ENCODE data around the gene RC3H2. TPM values are rescaled to one million over a fixed set of nuclear protein-coding genes. Genes with fewer than 3 reads are reported as not detected.

RC3H2 gene
- total and polyA plus RNA-seq, 2 of the 8 experiments (the other 6 are each of a cell fraction or from before 2014, with no cell fraction given), result 11.2 to 38.4 TPM

- no peak within 1 kb of the TSS for H3K18ac ChIP-seq (ENCODE audit: extremely low read depth, low read length)
- H3K36me3 ChIP-seq (ENCODE audit: control insufficient read depth in 2 of 4, insufficient read depth in 4 of 4, low read length in 3 of 4), result no peaks in the 10 kb centered on the region
- no peak within 1 kb of the TSS for H4K5ac ChIP-seq (ENCODE audit: insufficient read length, low read depth, low read length)
- no peak within 1 kb of the TSS for H2BK20ac ChIP-seq (ENCODE audit: low read length)
- no peak within 1 kb of the TSS for H4K91ac ChIP-seq (replicated peaks; ENCODE audit: insufficient read length, low read length)
- H3K9ac ChIP-seq (replicated peaks in 1 of 4; ENCODE audit: extremely low read depth in 1 of 4, low read depth in 3 of 4, low read length in 3 of 4), result no peak within 1 kb of the TSS
- ChIA-PET POLR2A (ENCODE audit: partially characterized antibody) (no interaction called here), CTCF (ENCODE audit: partially characterized antibody) (no interaction called here)
- H3K9me3 ChIP-seq (ENCODE audit: insufficient read depth in 2 of 2, low read depth in 1 of 2, low read length in 1 of 2), result peaks cover 52 to 53% of the 10 kb centered on the region in 2 experiments
- no peak within 1 kb of the TSS for H3K27ac ChIP-seq (ENCODE audit: low read depth, low read length)
- no peak within 1 kb of the TSS for H2BK15ac ChIP-seq (ENCODE audit: low read length)
- no peaks in the 10 kb centered on the region for H3K79me1 ChIP-seq (ENCODE audit: low read depth, low read length)
- H2AFZ ChIP-seq (ENCODE audit: low read length), result no peak within 1 kb of the TSS
- no peak within 1 kb of the TSS for H2BK12ac ChIP-seq (ENCODE audit: low read depth, low read length)
- no peaks in the 10 kb centered on the region for H3K79me2 ChIP-seq (ENCODE audit: control insufficient read depth in 1 of 2, insufficient read depth in 2 of 2, low read length in 2 of 2)
- H3K27me3 ChIP-seq (replicated peaks in 1 of 4; ENCODE audit: control insufficient read depth in 3 of 4, extremely low read depth in 1 of 4, insufficient read depth in 3 of 4, low read length in 3 of 4), result no peaks in the 10 kb centered on the region
- H3K23ac ChIP-seq (ENCODE audit: insufficient read length), result no peak within 1 kb of the TSS
- no peak within 1 kb of the TSS for H2BK120ac ChIP-seq (replicated peaks; ENCODE audit: low read depth, low read length)
- TF ChIP-seq RBBP5 (IDR thresholded peaks at IDR 0.05; ENCODE audit: borderline replicate concordance, low read depth, low read length), result no peak
- TF ChIP-seq RXRA (IDR thresholded peaks at IDR 0.05; ENCODE audit: insufficient read depth, low read depth, low read length), result no peak
- H3K4ac ChIP-seq (replicated peaks; ENCODE audit: insufficient read length, low read depth, low read length), result no peak within 1 kb of the TSS
- no peak for FAIRE-seq
- H3K23me2 ChIP-seq (ENCODE audit: low read depth, low read length), result no peaks in the 10 kb centered on the region
- H4K8ac ChIP-seq (ENCODE audit: extremely low read depth, insufficient read depth, low read length), result no peak within 1 kb of the TSS; the same call in 1 of the 2 replicates
- H2BK5ac ChIP-seq (ENCODE audit: low read depth, low read length), result no peak within 1 kb of the TSS
- H3K4me3 ChIP-seq (ENCODE audit: extremely low read depth in 1 of 4, insufficient read depth in 2 of 4, low read depth in 3 of 4, low read length in 4 of 4), result no peak within 1 kb of the TSS
- no peaks in the 10 kb centered on the region for H4K20me1 ChIP-seq (replicated peaks in 1 of 2; ENCODE audit: control insufficient read depth in 1 of 2, insufficient read depth in 2 of 2, low read length in 2 of 2)
- H3K4me1 ChIP-seq (replicated peaks in 1 of 4; ENCODE audit: control insufficient read depth in 3 of 4, insufficient read depth in 4 of 4, low read length in 3 of 4), result no peaks in the 10 kb centered on the region
- WGBS, 2 experiments (ENCODE audit: extremely low coverage in 1 of 2, insufficient coverage in 1 of 2, insufficient read length in 1 of 2, insufficient replicate concordance in 2 of 2, low coverage in 1 of 2, low lambda C conversion rate in 2 of 2, missing lambda C conversion rate in 1 of 2), result 91% methylated on average over 30 of the region's 30 CpGs; no CpG with 5 or more reads in 1 of the 2 experiments
- no peak within 1 kb of the TSS for H3K14ac ChIP-seq (ENCODE audit: insufficient read length)
- H3K56ac ChIP-seq (replicated peaks; ENCODE audit: insufficient read length, low read depth, low read length), result no peak within 1 kb of the TSS
- DNase-seq (ENCODE audit: low read depth in 1 of 2, low spot score in 2 of 2), result no peak
- no peak within 1 kb of the TSS for H2AK5ac ChIP-seq (ENCODE audit: low read depth, low read length)
- H3K4me2 ChIP-seq (ENCODE audit: insufficient read depth in 1 of 2, low read depth in 2 of 2, low read length in 2 of 2), result no peak within 1 kb of the TSS
These were observed 104.8 kb downstream of the RC3H2 start, which contains the start of gene OR1K1 for GRCh38 chr9:122800066-122801060. TSS of gene OR1K1 (plus strand) at chr9:122800123. CDS start at chr9:122800123, 0 bp downstream.
